GM18909 (cell line): Measurements from ENCODE around the gene CCM2L.

Experiments used
- ATAC-seq: cut with Tn5 transposase; IDR thresholded peaks from one replicate; pipeline ENCODE4 v1.9.1; 2021; ENCODE audit warnings: mild to moderate bottlenecking; ENCODE audit not compliant: unreplicated experiment, poor library complexity

The CCM2L gene

GRCh38 chr20:32052778-32053362, 42.6 kb downstream of the CCM2L start:
- ATAC-seq = no peak

- no peak for ATAC-seq
These were observed 43.4 kb downstream of the CCM2L start for GRCh38 chr20:32053648-32054047.

- ATAC-seq = no peak
These were observed 46.7 kb downstream of the CCM2L start for GRCh38 chr20:32056708-32057483.

- no peak for ATAC-seq
These were observed 47.5 kb downstream of the CCM2L start for GRCh38 chr20:32057656-32058184.

GRCh38 chr20:32059189-32059588, 49.0 kb downstream of the CCM2L start:
- no peak for ATAC-seq

GRCh38 chr20:32062776-32063170, 52.5 kb downstream of the CCM2L start:
- no peak for ATAC-seq

GRCh38 chr20:32063695-32064094, 53.5 kb downstream of the CCM2L start:
- no peak for ATAC-seq

- no peak for ATAC-seq
These were observed 54.4 kb downstream of the CCM2L start for GRCh38 chr20:32064667-32065066.

GRCh38 chr20:32067234-32067821, 57.1 kb downstream of the CCM2L start:
- no peak for ATAC-seq

- ATAC-seq = no peak
These were observed 57.9 kb downstream of the CCM2L start for GRCh38 chr20:32068174-32068573.

GRCh38 chr20:32069711-32070110, 59.5 kb downstream of the CCM2L start:
- no peak for ATAC-seq

GRCh38 chr20:32070282-32070681, 60.0 kb downstream of the CCM2L start:
- ATAC-seq = no peak

- ATAC-seq = no peak
These were observed 60.5 kb downstream of the CCM2L start for GRCh38 chr20:32070690-32071213.

GRCh38 chr20:32071395-32072167, 61.3 kb downstream of the CCM2L start:
- no peak for ATAC-seq

GRCh38 chr20:32072168-32072750, 62.0 kb downstream of the CCM2L start:
- ATAC-seq = no peak

- ATAC-seq = no peak
These were observed 65.3 kb downstream of the CCM2L start for GRCh38 chr20:32075534-32075933.

- ATAC-seq = no peak
These were observed 67.0 kb downstream of the CCM2L start for GRCh38 chr20:32077190-32077589.

- ATAC-seq = no peak
These were observed 68.1 kb downstream of the CCM2L start for GRCh38 chr20:32078322-32078721.

GRCh38 chr20:32078791-32079190, 68.6 kb downstream of the CCM2L start:
- no peak for ATAC-seq

- no peak for ATAC-seq
These were observed 69.4 kb downstream of the CCM2L start for GRCh38 chr20:32079655-32080109.
